Breast epithelium (tissue), 4 donors: ENCODE data around the gene GULP1. TPM values are rescaled to one million over a fixed set of nuclear protein-coding genes. Genes with fewer than 3 reads are reported as not detected.

ENCODE experiments used
- DNase-seq, 2 donors: peaks; one replicate each; pipeline ENCODE4 v3.0.0-alpha.2; 2019; ENCODE audit warnings: low spot score in 2 of 2
- H3K27ac ChIP-seq, 2 donors: fragments of 200-600 bp; sonication (generic) in 1 of 2; one replicate each; pipeline ENCODE4 v1.5.1; 2016 to 2019; ENCODE audit warnings: mild to moderate bottlenecking in 1 of 2
- H3K27me3 ChIP-seq, 2 donors: fragments of 200-600 bp; sonication (generic) in 1 of 2; one replicate each; pipeline versions ENCODE4 v1.5.1 to v1.6.0; 2017 to 2019; ENCODE audit warnings: control low read depth in 1 of 2, mild to moderate bottlenecking in 1 of 2
- H3K36me3 ChIP-seq: fragments of 200-600 bp; one replicate; pipeline ENCODE4 v1.5.1; 2019
- H3K4me1 ChIP-seq, 2 donors: fragments of 200-600 bp; sonication (generic); one replicate each; pipeline ENCODE4 v1.5.1; 2016 to 2019; ENCODE audit warnings: control low read depth in 1 of 2
- H3K4me3 ChIP-seq, 3 donors: fragments of 200-600 bp; sonication (generic); 1 replicate in 2 of 3; 2 replicates in 1 of 3; pipeline ENCODE4 v1.5.1; 2016 to 2019; ENCODE audit warnings: mild to moderate bottlenecking in 3 of 3, moderate library complexity in 2 of 3
- H3K9me3 ChIP-seq, 2 donors: fragments of 200-600 bp; sonication (generic) in 1 of 2; one replicate each; pipeline ENCODE4 v1.5.1; 2016 to 2019; ENCODE audit warnings: control low read depth in 1 of 2
- CTCF ChIP-seq, 3 donors: fragments of 450-650 bp; IDR thresholded peaks; one replicate each; pipeline ENCODE4 v1.5.1; 2016 to 2017; ENCODE audit warnings: antibody characterized with exemption in 3 of 3, mild to moderate bottlenecking in 3 of 3, moderate library complexity in 3 of 3
- POLR2A ChIP-seq: fragments of 450-650 bp; IDR thresholded peaks from one replicate; pipeline ENCODE4 v1.6.1; 2016; ENCODE audit warnings: antibody characterized with exemption, mild to moderate bottlenecking, moderate library complexity
- POLR2AphosphoS5 ChIP-seq, 3 donors: sonication (generic); formaldehyde crosslinking; IDR thresholded peaks; one replicate each; pipeline ENCODE4 v1.6.1; 2017; ENCODE audit warnings: antibody characterized with exemption in 3 of 3
- intact Hi-C: fragments of 100-400 bp; cut with DNase I; formaldehyde crosslinking; loops from one replicate; pipeline ENCODE4 v1.15.1; 2023; ENCODE audit warnings: low total_unique reads
- total RNA-seq, 3 donors: library from RNA; depleted of rRNA; stranded (reverse); fragments of >200 nt; gene quantifications; one replicate each; pipeline ENCODE4 v1.1.0, GENCODE V29; 2016

Gene GULP1
- total RNA-seq, 3 donors from 2014 or later: 16.5 to 47.9 (median 43.8) TPM

GRCh38 chr2:188391354-188391753 is 99.7 kb downstream of the GULP1 start:
- H3K4me1 ChIP-seq: no peaks in the 10 kb centered on the region
- intact Hi-C loops: no loop called here
- H3K27me3 ChIP-seq: no peaks in the 10 kb centered on the region
- H3K4me3 ChIP-seq: no peak overlapping the region
- H3K27ac ChIP-seq: no peak overlapping the region
- H3K36me3 ChIP-seq: no peaks in the 10 kb centered on the region
- TF ChIP-seq POLR2AphosphoS5 (IDR thresholded peaks at IDR 0.05): no peak
- no peak for TF ChIP-seq CTCF (IDR thresholded peaks at IDR 0.05)
- no peak for TF ChIP-seq POLR2A
- no peak for DNase-seq
- H3K9me3 ChIP-seq: peaks cover 9 to 16% of the 10 kb centered on the region in 2 donors

GRCh38 chr2:188394931-188395472 is 103.3 kb downstream of the GULP1 start:
- no peak overlapping the region for H3K27ac ChIP-seq
- no peak for DNase-seq

GRCh38 chr2:188395903-188396689 is 104.4 kb downstream of the GULP1 start:
- Histone ChIP-seq H3K36me3 (no peaks in the 10 kb centered on the region), H3K4me1 (no peaks in the 10 kb centered on the region), H3K4me3 (no peak overlapping the region), H3K27ac (no peak overlapping the region), H3K9me3 (peaks cover 9 to 16% of the 10 kb centered on the region in 2 donors), H3K27me3 (no peaks in the 10 kb centered on the region)
- intact Hi-C loops: no loop called here
- TF ChIP-seq POLR2AphosphoS5 (IDR thresholded peaks at IDR 0.05): no peak
- no peak for TF ChIP-seq POLR2A
- TF ChIP-seq CTCF (IDR thresholded peaks at IDR 0.05): no peak
- DNase-seq: no peak

More at GRCh38 chr2:188394931-188395472, 103.3 kb downstream of the GULP1 start:
- H3K36me3 ChIP-seq: no peaks in the 10 kb centered on the region
- H3K27me3 ChIP-seq: no peaks in the 10 kb centered on the region
- TF ChIP-seq CTCF (IDR thresholded peaks at IDR 0.05) (no peak), POLR2A (no peak), POLR2AphosphoS5 (IDR thresholded peaks at IDR 0.05) (no peak)
- H3K4me3 ChIP-seq: no peak overlapping the region
- intact Hi-C loops: no loop called here
- H3K9me3 ChIP-seq: peaks cover 9 to 16% of the 10 kb centered on the region in 2 donors
- no peaks in the 10 kb centered on the region for H3K4me1 ChIP-seq

GRCh38 chr2:188399159-188399558 is 107.5 kb downstream of the GULP1 start:
- Histone ChIP-seq H3K27me3 (no peaks in the 10 kb centered on the region), H3K4me1 (no peaks in the 10 kb centered on the region), H3K9me3 (no peaks in the 10 kb centered on the region), H3K36me3 (no peaks in the 10 kb centered on the region), H3K4me3 (no peak overlapping the region), H3K27ac (no peak overlapping the region)
- intact Hi-C loops: no loop called here
- no peak for DNase-seq
- TF ChIP-seq CTCF (IDR thresholded peaks at IDR 0.05): no peak
- TF ChIP-seq POLR2A: no peak
- TF ChIP-seq POLR2AphosphoS5 (IDR thresholded peaks at IDR 0.05): no peak

- Histone ChIP-seq H3K27ac (no peak overlapping the region), H3K9me3 (peaks cover 3 to 8% of the 10 kb centered on the region in 2 donors), H3K4me3 (no peak overlapping the region), H3K27me3 (no peaks in the 10 kb centered on the region), H3K36me3 (no peaks in the 10 kb centered on the region), H3K4me1 (no peaks in the 10 kb centered on the region)
- intact Hi-C loops: no loop called here
- no peak for DNase-seq
- TF ChIP-seq POLR2A: no peak
- TF ChIP-seq CTCF (IDR thresholded peaks at IDR 0.05): no peak
Observed at GRCh38 chr2:188403676-188404075, 112.0 kb downstream of the GULP1 start.
